HFF-Myc (cell line): ENCODE results near the gene C19orf73.

Experiments
- DNase-seq: peaks from one replicate; pipeline ENCODE4 v3.0.0-alpha.2; 2011; ENCODE audit warnings: low read depth; ENCODE audit errors: extremely low read depth
- H3K4me3 ChIP-seq: replicated peaks from 2 replicates; pipeline ENCODE4 v1.5.1; 2011; ENCODE audit warnings: low read depth, mild to moderate bottlenecking, control low read depth, low read length
- TF ChIP-seq, protein P1 (sequence below): IDR thresholded peaks from 2 replicates; pipeline ENCODE4 v1.5.1; 2012; ENCODE audit warnings: mild to moderate bottlenecking, low read depth, low read length, control low read depth; ENCODE audit errors: missing control alignments

Gene C19orf73

DNA sequence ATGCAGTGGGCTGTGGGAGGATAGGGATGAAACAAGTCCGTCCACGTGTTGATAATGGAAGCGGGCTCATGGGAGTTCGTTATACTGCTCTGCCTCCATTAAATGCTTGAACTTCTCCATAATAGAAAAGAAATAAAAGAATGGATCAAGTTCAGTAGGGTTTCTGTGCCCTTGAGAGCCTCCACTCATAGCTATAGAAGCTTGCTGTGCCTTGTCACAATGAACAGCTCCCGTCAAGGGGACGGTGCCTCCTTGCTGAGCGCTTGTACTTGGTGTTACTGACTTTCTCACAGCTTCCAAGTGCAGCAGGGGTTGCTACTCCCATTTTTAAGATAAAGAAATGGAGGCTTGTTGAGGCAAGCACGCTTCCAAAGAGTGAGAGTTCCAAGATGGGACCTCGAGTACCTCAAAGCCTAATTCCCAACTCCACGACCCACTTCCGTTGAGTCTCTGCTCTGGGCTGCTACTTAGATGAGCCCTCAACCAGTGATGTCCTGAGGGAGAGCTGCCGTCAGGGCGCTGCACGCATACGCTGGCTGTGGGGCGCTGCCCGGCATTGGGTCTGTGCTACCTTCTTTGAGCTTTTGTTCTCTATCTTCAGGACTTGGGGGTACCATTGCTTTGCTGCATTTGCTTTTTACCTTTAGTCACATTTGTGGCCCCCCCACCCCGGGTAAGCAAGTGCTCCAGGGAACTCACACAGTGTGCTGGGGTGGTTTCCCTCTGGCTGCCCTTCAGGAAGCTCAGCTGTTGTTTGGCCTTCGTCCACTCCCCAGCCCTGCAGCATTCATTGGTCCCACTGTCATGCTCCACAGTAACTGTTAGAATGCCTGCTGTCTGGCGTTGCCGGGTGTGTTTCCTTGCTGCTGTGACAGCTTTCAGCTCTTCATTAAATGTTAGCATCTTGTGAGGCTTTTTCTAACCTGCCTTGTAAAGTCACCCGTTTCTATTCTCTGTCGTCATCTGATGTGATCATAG lies 24.1 kb downstream of the C19orf73 start:
- H3K4me3 ChIP-seq = no peak overlapping the region
- TF ChIP-seq, protein P1, sequence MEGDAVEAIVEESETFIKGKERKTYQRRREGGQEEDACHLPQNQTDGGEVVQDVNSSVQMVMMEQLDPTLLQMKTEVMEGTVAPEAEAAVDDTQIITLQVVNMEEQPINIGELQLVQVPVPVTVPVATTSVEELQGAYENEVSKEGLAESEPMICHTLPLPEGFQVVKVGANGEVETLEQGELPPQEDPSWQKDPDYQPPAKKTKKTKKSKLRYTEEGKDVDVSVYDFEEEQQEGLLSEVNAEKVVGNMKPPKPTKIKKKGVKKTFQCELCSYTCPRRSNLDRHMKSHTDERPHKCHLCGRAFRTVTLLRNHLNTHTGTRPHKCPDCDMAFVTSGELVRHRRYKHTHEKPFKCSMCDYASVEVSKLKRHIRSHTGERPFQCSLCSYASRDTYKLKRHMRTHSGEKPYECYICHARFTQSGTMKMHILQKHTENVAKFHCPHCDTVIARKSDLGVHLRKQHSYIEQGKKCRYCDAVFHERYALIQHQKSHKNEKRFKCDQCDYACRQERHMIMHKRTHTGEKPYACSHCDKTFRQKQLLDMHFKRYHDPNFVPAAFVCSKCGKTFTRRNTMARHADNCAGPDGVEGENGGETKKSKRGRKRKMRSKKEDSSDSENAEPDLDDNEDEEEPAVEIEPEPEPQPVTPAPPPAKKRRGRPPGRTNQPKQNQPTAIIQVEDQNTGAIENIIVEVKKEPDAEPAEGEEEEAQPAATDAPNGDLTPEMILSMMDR = no peak

DNA sequence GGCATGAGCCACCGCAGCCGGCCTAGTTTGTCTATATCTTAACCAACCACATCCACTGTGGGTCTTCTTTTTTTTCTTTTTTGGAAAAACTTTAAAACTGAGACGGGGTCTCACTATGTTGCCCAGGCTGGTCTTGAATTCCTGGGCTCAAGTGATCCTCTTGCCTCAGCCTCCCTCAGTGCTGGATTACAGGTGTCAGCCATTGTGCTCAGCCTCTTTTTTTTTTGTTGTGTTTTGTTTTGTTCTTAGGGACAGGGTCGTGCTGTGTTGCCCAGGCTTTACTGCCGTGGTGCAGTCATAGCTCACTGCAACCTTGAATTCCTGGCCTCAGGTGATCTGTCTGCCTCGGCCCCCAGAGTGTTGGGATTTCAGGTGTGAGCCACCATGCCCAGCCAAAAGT lies 26.3 kb downstream of the C19orf73 start:
- no peak for DNase-seq
- no peak overlapping the region for H3K4me3 ChIP-seq
- TF ChIP-seq, protein P1 = no peak

More for the DNA sequence above, 24.1 kb downstream of the C19orf73 start:
- no peak for DNase-seq

DNA sequence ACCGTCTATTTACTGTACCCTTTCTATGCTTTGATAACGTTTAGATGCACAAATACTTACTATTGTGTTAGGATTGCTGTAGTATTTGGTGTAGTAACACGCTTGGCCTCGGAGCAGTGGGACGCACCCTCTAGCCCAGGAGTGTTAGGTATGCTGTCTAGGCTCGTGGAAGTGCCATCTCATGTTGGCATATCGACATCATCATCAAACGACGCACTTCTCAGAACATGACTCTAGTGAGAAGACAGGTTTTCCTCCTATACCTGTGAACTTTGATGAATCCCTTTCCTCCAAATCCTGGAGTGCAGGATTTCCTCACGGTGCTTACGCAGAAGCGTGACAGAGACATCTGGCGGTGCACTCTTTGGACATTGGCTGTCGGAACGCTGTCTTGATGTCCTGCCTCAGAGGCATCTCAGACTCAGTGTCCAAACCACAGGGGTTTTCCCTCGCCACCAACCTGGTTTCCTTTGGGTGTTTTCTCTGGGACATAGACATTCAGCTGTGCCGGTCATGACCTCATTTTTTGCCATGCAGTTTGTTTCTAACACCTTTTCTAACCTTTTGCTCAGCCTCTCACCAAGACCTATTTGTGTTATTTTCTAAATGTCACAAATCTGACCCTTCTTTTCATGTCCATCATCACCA lies 27.4 kb downstream of the C19orf73 start:
- TF ChIP-seq, protein P1 = no peak
- no peak for DNase-seq

DNA sequence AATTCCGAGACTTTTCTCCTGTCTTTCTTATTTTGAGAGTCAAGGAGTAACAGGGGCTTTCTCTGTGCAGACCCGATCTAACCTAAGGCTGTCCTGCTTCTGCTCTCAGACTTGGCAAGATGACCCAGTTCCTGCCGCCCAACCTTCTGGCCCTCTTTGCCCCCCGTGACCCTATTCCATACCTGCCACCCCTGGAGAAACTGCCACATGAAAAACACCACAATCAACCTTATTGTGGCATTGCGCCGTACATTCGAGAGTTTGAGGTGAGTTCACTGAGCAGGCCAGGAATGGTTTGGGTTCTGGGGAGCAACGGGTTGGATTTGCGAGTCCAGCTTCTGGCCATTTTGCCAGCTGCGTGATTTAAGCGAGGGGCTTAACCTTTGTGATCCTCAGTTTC lies 32.6 kb downstream of the C19orf73 start:
- no peak for DNase-seq
- TF ChIP-seq, protein P1 = no peak

More for the DNA sequence above, 27.4 kb downstream of the C19orf73 start:
- no peak overlapping the region for H3K4me3 ChIP-seq

DNA sequence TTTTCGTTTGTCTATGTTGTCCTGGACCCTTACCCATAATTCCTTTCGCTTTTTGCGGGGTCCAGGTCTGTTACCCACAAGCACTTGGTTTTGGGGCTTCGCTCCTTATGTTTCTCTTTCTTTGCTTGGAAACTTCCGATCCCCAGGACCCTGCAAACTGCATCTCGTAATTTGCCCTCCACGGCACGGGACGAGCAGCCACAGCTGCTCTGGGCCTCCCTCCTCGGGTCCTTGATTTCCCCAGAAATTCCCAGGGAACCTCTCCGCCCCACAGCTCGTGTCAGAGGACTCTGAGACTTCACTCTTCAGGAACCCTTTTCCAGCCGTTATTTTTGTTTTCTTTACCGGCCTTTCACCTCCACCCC lies 33.1 kb downstream of the C19orf73 start:
- peak overlapping the region; percentile 89 for H3K4me3 ChIP-seq
- no peak for DNase-seq
- TF ChIP-seq, protein P1 = no peak

More for the DNA sequence above, 32.6 kb downstream of the C19orf73 start:
- peak overlapping the region; percentile 89 for H3K4me3 ChIP-seq

- H3K4me3 ChIP-seq = peak within 1 kb of the TSS; percentile 89
Observed at GRCh38 chr19:49085020-49085867, 33.7 kb downstream of the C19orf73 start, which contains the start of gene SNRNP70. SNRNP70 (plus strand) TSS chr19:49085451; CDS start chr19:49086415, 964 bp downstream.

More at GRCh38 chr19:49085020-49085867, 33.7 kb downstream of the C19orf73 start, which contains the start of gene SNRNP70:
- TF ChIP-seq, protein P1 = no peak
- peak; percentile 90 for DNase-seq
